Activated T-cell treated with anti-CD3 and anti-CD28 coated beads for 48 hours (primary cell): ENCODE data around the gene VPS37B.
"Not testable (repeated sequence)": the region's sequence is repeated elsewhere in the genome, so short reads cannot be mapped to it uniquely, and the experiment has no call there.

ENCODE experiments used
- DNase-seq: peaks from one replicate; pipeline ENCODE4 v3.0.0-alpha.2; 2020; ENCODE audit warnings: low read depth

The VPS37B gene

GRCh38 chr12:122905258-122905657 lies 9.3 kb upstream of the VPS37B start:
- not testable (repeated sequence) for DNase-seq

DNA sequence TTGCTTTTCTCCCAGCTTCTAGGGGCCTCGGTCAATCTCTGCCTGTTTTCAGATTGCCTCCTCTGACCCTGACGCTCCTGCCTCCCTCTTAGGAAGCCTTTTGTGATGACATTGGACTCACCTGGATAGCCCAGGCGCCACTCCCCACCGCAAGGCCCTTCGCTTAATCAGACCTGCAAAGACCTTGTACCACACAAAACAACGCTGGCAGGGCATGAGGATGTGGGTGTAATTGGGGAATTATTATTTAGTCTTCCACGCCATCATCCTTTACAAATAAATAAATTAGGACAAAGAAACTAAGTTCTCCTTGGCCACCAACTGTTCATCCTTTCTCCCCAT lies 7.7 kb upstream of the VPS37B start:
- no peak for DNase-seq

GRCh38 chr12:122902854-122903692 lies 7.1 kb upstream of the VPS37B start:
- no peak for DNase-seq

- DNase-seq = no peak
Observed at GRCh38 chr12:122899887-122900286, 4.0 kb upstream of the VPS37B start.

DNA sequence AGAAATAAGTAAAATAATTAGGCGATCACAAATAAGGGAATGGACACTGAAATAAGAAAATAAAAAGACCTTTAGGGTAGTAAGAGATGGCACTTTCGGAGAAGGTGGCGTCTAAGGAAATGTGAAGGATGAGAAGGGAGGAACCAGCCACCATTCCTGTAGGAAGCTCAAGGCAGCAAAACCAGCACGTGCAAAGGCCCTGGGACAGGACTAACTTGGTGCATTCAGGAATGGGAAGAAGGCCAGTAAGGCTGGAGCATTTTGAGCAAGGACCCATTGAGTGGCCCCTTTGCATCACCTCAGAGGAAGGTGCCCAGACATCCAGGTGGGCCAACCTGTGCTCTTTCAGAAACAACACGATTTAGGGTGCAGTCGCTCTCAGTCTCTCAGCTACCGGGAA lies 738 bp upstream of the VPS37B start:
- no peak for DNase-seq

DNA sequence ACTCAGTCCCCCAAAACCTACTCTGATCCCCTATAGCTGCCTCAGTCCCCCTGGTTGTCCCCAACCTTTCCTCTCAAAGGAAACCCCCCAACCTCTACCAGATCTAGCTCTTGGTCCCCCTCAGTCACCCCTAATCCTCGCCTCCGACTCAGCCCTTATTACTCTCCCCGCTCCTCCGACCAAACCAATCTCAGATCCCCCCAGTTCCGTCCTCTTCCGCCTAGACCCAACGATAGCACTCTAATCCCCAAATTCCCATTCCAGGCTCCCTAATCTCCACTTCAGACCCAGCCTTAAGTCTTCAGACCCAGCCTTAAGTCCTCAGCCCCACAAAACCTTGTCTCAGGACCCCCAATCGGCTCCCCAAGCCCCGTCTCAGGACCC lies 612 bp downstream of the VPS37B start:
- no peak for DNase-seq

DNA sequence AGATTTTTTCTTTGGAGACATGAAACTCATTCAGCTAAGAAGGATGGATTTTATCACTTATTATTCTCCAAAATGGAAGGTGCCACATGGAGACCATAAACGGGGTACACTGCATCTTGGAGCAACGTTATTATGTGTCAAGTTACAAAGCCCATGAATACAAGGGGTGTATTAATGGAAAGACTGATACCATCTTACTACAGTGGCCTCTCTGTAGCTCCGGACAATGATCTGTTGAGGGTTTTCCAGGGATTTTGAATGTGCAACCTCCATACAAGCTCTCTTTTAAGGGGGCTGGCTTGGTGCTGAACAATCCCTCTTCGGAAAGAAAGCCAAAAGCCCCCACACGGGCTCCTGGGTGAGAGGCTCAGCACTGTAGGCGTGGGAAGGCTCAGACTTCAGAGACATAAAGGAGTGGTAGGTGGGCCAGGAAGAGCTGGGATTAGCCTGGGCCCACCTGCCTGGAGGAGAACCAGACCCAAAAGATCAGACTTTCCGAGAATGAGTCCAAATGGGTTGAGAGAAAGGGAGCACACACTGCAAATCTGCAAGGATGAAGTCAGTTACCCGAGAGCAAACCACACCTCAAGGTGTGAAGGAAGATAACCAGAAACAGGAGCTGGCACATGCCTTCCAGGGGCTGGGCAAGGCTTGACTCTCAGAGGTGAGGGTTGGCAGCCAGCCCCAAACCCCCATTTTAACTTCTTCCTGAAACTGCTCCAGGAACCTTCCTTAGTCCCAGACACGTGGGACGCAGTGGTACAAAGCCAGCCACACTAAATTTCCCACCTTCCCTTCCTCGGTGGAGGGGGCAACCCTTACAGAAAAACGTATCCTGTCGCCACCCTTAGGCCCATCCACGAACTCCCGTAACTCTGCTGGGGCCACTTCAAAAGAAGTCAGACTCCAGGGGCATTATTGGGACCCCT lies 1.5 kb downstream of the VPS37B start:
- DNase-seq = no peak

DNA sequence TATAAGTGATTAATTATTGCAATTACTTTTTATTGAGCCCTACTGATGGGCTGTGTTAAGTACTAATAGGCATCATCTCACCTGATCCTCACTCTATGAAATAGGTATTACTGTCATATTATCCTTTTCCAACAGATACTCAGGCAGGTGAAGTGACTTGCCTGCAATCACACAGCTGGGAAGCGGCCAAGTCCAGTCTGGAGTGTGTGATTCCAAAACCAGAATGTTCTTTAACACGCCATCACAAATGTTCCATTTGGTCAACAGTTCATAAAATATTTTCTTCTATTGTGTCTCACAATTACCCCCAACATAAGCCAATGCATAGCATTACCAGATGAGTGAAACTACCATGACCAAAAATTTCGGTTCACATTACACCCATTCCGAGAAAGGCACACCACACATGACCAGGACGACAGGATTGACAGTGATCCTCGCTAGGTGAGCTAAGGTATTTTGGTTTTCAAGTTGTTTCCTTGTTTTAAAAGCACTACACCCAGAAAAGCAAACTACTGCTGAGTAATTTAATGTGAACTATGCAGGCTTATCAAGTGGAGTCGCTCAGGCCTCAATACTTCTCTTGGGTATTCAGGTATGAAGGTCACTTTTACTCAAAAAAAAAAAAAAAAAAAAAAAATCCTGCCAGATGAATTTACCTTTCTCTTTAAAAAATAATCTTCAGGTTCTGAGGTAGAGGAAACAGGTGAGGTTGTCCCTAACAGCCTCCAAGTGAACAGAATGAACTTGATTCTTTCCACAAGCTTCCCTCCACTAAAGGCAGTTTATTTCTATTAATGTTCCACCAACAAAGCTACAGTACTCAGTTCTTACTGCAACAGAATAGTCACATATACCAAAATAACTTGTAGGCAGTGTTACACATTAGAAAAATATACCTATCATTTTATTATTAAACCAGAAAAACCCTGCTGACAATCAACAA lies 2.4 kb downstream of the VPS37B start:
- DNase-seq = no peak

- not testable (repeated sequence) for DNase-seq
Observed at GRCh38 chr12:122892724-122893123, 3.2 kb downstream of the VPS37B start.

DNA sequence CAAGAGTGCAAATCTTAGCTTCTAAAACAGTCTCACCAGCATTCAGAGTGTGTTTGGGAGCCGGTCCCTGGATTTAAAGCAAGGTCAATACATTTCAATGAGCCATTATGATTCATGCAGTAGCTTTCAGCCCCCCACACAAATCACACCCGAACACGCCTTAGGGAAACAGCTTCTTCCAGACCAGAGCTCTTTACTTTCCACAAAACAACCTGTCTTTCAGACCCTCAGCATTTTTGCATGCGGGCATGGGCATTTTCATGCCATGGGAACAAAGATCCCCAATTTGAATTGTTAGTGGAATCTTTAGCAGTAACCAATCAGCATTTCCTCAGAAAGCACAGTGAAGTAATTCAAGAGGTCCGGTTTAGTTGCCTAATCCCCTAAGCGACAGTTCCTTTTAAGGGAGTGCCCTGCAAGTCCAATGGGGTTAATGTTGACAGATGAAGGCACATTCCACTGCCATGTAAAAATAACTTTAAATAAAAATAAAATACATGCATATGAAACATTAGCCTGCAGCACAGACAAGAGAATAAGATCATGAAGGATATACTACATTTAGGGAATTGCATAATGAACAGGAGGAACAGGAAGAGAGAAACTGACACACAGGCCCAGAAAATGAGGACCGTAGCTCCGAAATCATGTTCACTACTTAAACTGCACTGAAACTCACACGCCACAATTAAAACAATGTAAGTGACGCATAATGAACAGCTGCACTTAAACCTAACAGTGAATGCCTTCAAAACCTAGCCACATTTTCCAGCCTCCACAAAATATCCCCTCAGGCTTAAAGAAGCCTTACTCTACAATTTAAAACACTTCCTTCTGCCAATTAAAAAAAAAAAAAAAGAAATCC lies 4.0 kb downstream of the VPS37B start:
- no peak for DNase-seq

- no peak for DNase-seq
Observed at GRCh38 chr12:122889761-122890520, 6.0 kb downstream of the VPS37B start.

GRCh38 chr12:122888232-122888752 lies 7.6 kb downstream of the VPS37B start:
- no peak for DNase-seq

DNA sequence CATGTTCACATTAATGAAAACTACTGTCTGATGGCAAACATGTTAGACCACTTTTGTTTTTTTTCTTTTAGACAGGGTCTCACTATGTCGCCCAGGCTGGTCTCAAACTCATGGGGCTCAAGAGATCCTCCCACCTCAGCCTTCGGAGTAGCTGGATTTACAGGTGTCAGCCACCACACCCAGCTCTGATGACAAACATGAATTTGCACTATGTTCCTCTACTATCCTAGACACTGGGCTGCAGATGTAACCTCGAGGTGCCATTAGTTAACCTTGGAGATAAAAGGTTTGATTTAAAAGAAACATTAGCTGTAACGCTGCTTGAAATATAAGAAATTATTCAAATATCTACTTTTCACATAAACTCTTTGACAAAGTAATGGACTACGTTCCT lies 8.1 kb downstream of the VPS37B start:
- DNase-seq = no peak

GRCh38 chr12:122886851-122887818 lies 8.8 kb downstream of the VPS37B start:
- peak; percentile 47 for DNase-seq

GRCh38 chr12:122886161-122886560 lies 9.8 kb downstream of the VPS37B start:
- no peak for DNase-seq

- no peak for DNase-seq
Observed at GRCh38 chr12:122884860-122885259, 11.1 kb downstream of the VPS37B start.

GRCh38 chr12:122884091-122884826 lies 11.7 kb downstream of the VPS37B start:
- DNase-seq = no peak

DNA sequence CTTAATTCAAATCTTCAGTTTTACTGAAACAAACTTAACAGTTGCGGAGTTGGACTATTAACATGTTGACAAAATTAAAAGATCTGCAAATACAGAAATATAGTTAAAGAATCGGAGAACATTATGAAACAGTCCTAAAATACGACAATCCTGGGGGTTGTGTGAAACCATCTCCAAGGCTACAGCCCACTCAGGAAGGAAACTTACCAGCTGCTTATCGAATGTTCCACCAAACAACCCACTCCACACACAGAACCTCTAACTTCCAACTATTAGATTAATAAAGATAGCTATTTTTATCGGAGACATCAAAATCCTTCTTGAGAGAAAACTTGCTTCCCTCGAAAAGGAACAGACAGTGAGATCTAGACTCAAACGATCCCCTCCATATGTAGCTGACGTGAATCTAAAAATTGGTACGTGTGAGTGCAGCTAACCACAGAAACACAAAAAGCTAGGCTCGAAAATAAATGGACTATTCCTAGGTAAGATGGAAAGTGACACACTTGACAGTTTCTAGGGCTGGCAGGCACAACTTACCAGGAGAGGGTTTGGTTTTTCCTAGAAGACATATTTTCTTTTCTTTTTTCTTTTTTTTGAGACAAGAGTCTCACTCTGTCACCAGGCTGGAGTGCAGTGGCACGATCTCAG lies 12.9 kb downstream of the VPS37B start:
- no peak for DNase-seq
